Posterior cingulate gyrus (tissue), 11 donors: ENCODE measurements around the gene KCNA10.

Experiments used
- DNase-seq, 10 donors: peaks; one replicate each; pipeline versions ENCODE4 v3.0.0 to v3.0.0-alpha.2; 2020 to 2021; ENCODE audit warnings: mixed read lengths in 3 of 10
- intact Hi-C: fragments of 100-400 bp; cut with DNase I; formaldehyde crosslinking; loops from one replicate; pipeline ENCODE4 v1.15.1; 2023

KCNA10 gene

GRCh38 chr1:110503471-110503870, 15.5 kb downstream of the KCNA10 start:
- DNase-seq, result peak in 1 of 10 donors; percentile 72
- intact Hi-C loops, result no loop called here

DNA sequence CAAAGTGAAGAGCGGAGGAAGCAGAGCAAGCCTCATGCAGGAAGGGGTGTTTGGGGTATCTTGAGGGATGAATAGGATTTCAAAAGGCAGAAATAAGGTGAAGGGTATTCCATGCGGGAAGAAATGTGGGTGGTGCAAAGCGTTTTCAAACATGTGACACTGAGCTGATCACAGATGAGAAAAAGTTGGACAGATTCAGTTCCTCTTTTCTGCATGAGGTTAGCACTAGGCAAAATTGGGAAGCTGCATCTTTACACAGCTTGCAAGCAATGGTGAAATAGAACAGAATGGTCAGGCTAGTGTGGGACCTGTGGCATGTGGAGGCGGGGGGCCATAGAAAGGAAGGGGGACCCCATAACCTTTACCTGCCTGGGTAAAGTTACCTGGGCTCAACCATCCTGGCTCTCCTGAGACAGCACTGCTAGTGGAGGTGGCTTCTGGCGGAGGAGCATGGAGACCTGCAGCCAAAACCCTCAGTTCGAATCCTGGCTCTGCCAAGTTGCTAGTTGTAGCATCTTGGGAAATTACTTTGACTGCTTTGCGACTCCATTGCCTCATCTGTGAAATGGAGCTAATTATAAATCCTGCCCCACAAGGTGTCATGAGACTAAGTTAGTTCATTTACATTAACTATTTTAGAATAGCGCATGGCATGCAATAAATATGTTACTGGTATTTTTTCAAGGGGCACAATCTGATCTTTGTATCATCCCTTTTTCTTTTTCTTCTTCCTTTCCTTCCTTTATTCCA, 16.4 kb downstream of the KCNA10 start:
- intact Hi-C loops, result no loop called here
- DNase-seq, result peak in 3 of 10 donors; percentile 8 to 33 (median 28)

DNA sequence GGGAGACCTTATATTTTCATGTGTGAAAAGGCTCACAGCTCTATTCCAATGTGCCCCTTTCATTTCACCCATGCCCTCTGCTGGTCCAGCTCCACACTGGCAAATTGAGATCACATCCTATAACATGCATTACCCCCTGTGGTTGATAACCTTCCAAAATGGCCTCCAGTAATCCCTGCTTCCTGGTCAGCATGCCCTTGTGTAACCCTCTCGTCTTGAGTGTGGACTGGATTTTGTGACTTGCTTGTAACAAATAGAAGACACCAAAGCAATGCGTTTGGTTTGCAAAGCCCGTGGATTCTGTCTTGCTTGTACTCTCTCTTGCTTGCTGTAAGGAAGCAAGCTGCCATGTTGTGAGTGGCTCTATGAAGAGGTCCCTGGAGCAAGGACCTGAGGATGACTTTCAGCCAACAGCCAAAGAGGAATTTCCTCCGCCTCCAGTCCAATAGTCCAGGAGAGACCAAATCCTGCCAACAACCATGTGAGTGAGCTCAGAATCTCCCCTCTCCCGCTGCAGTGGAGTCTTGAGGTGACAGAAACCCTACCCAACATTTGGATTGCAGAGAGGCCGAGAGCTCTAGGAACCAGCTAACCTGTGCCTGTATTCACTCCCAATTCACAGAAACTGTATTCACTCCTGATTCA, 17.4 kb downstream of the KCNA10 start:
- intact Hi-C loops, result no loop called here

DNA sequence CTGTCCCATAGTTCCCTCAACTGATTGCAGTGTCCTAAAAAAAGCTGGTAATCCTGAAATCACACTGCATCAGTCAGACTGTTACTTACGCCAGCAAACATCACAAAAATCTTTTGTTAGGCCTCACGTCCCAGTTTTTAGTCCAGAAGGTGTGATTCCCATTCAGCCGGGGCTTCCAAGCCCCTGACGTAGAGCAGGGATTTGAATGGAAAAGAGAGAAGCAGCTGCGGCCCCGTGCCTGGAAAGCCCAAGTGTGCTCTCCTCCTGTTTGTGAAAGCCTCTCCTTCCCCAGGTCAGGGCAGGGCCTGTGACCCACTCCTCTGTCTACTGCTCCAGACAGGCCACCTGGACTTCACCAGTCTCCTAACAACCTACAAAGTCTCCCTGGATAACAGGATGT, 20.7 kb downstream of the KCNA10 start:
- peak in 2 of 10 donors; percentile 55 to 71 for DNase-seq
- intact Hi-C loops, result loop anchor here (5.0 kb wide), 1 partner anchor 291 kb away; no protein-coding TSS in a partner anchor

More for the DNA sequence above, 17.4 kb downstream of the KCNA10 start:
- DNase-seq, result no peak

DNA sequence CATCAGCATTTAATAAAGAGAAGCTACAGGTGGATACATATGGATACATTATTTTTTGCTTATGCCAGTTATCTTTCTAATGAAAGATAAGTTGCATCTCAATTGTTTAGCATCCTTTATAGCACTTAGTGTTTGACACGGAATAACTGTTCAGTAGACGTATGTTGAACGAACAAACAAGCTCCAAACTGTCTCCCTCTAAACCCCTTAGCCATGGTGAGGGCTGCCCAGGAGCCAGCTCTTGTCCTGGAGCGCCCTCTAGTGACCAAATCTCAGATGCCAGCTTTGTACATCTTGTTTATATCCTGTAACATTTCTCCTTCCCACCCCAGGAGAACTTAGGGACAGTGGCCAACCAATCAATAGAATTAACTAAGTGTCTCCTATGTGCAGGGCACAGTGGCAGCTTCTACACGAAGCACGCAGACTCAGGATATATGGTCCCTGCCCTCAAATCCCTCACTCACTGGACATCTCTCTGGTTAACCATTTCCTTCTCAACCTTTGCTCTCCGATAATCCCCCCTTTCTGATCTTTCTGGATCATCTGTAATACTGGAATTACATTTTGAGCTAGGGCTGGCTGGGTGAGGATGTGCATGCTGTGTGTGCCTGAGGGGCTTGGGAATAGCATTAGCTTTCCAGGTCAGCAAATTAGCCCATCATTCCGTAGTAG, 22.9 kb downstream of the KCNA10 start:
- intact Hi-C loops, result loop anchor here (5.0 kb wide), 1 partner anchor 289 kb away; no protein-coding TSS in a partner anchor
- peak in 9 of 10 donors; percentile 55 to 96 (median 83) for DNase-seq

GRCh38 chr1:110494522-110495406, 24.2 kb downstream of the KCNA10 start:
- intact Hi-C loops, result loop anchor here (5.0 kb wide), 1 partner anchor 287 kb away; no protein-coding TSS in a partner anchor
- peak in 4 of 10 donors; percentile 27 to 79 (median 48) for DNase-seq

DNA sequence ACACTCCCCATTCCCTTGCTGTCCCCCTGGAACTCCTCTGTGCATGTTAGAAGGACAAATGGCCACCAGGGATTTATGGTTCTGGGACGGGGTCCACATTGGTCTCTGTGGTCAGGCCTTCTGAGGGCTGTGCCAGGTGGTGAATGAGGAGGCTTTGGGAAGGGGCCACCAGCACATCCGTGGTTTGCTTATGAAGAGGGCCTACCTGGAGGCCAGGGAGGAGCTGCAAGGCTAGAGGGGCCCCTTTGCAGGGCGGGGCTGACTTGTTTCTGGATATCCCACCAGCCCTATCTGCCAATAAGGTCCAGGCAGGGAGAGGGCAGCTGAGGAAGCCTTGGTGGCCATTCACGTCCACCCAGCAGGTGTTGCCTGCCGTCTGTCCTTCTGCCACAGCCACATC, 24.9 kb downstream of the KCNA10 start:
- intact Hi-C loops, result no loop called here

DNA sequence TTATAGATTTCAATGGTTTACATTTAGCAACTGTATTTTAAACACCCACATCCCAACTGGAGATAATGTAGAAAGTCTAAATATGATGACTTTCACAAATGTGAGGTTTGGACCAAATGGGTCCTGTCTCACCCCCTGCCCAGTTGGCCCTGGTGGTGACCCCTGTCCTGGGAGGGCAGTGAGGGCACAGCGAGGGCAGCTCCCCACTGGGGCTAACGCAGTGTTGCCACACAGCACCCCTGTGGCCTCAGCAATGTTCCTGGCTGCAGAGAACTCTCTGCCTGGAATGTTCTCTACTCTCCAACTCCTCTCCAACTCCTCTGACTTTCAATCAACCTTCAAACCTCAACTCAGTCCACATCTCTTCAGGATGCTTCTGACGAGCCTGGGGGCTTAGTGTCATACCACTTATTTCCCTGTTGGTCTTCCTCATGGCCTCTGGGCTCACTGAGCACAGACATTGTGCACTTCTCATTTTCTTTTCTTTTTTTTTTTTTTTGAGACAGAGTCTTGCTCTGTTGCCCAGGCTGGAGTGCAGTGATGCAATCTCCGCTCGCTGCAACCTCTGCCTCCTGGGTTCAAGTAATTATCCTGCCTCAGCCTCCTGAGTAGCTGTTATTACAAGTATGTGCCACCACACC, 25.8 kb downstream of the KCNA10 start:
- intact Hi-C loops, result no loop called here
- peak in 1 of 10 donors; percentile 63 for DNase-seq

More for the DNA sequence above, 24.9 kb downstream of the KCNA10 start:
- DNase-seq, result peak in 2 of 10 donors; percentile 52 to 80

DNA sequence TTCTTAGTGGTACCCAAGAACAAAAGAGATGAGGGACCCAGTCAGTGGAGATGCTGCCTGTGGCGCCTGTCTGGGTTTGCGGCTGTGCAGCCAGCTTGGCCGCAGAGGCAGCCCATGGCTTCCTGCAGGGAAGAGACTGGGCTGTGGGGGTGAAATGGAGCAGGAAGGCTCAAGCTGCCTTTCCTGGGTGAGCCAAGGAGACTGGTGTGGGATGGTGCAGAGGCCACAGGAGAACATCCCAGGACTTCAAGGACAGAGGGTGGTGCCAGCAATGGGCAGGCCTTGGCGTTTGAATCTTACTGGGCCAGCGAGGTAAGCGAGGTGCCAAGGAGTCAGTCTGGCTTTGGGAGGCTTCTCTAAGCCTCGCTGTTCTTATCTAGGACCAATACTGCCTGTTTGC, 26.4 kb downstream of the KCNA10 start:
- intact Hi-C loops, result no loop called here

DNA sequence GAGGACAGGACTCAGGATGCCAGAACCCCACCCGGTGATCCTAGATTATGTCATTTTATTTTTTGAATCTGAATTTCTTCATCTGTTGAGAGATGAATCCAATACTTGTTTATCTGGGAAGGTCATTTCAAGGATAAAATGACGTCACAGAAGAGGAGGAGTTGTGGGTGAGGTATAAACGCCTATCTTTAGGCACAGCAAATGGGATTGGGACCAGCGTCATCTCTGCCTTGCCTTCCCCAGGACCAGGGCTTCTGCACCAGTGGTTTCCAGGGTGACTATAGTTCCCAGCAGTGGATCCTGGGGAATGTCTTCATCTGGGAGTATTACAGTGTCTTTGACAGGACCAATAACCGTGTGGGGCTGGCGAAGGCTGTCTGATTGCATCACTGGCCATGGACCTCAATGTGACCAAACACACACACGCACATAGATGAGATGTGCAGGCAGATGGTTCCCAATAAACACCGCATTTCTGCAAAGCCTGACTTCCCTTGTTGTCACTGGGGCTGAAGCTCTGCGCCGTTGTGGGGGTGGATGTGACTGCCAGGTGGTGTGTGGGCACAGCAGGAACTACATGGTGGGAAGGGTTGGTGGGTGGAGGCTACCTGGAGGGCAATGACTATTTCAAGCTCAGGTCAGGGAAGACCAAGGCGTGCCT, 28.1 kb downstream of the KCNA10 start:
- DNase-seq, result peak in 8 of 10 donors; percentile 22 to 93 (median 54)

More for the DNA sequence above, 26.4 kb downstream of the KCNA10 start:
- peak in 2 of 10 donors; percentile 77 to 80 for DNase-seq

GRCh38 chr1:110489973-110490542, 28.9 kb downstream of the KCNA10 start:
- intact Hi-C loops, result no loop called here
- DNase-seq, result peak in 1 of 10 donors; percentile 55

More for the DNA sequence above, 28.1 kb downstream of the KCNA10 start:
- intact Hi-C loops, result no loop called here

DNA sequence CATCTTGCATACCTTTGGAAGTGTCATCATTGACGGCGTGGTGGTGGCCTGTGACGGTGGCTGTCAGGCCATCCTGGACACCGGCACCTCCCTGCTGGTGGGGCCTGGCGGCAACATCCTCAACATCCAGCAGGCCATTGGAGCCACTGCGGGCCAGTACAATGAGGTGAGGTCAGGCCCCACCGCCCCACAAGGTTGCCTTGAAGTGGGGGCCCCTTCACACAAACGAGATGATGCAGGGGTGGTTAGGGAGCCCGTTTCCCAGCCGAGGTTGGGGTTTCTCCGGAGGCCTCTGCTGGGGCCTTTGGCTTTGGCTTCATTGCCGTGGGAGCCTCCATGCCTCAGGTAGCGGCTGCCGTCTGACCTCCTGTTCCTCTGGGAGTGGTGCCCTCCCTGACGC, 29.6 kb downstream of the KCNA10 start:
- DNase-seq, result peak in 1 of 10 donors; percentile 79
- intact Hi-C loops, result no loop called here

GRCh38 chr1:110488867-110489266, 30.1 kb downstream of the KCNA10 start:
- intact Hi-C loops, result no loop called here

DNA sequence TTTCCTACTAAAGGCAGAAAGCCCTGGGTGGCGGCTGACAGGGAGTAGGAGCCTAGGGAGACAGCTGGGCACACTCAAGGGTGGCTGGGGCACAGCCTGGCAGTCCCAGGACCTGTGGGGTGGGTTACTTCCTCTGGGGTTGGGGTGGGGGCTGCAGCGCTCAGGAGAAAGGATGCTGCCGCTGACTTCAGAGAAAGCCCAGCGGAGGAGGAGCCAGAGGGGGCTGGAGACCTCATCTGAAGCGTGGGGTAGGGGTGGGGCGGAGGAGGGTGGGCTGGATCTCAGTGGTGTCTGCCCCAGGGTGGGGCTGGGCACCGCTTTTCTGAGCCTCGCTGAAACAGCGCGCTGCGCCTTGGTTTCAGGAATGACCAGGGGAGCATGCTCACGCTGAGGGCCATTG, 30.8 kb downstream of the KCNA10 start:
- intact Hi-C loops, result no loop called here
- DNase-seq, result peak in 1 of 10 donors; percentile 63

More at GRCh38 chr1:110488867-110489266, 30.1 kb downstream of the KCNA10 start:
- no peak for DNase-seq

- intact Hi-C loops, result no loop called here
- peak in 1 of 10 donors; percentile 44 for DNase-seq
Measured at GRCh38 chr1:110487726-110488125, 31.2 kb downstream of the KCNA10 start.

- intact Hi-C loops, result no loop called here
- DNase-seq, result peak in 1 of 10 donors; percentile 77
Measured at GRCh38 chr1:110485725-110486124, 33.2 kb downstream of the KCNA10 start.

DNA sequence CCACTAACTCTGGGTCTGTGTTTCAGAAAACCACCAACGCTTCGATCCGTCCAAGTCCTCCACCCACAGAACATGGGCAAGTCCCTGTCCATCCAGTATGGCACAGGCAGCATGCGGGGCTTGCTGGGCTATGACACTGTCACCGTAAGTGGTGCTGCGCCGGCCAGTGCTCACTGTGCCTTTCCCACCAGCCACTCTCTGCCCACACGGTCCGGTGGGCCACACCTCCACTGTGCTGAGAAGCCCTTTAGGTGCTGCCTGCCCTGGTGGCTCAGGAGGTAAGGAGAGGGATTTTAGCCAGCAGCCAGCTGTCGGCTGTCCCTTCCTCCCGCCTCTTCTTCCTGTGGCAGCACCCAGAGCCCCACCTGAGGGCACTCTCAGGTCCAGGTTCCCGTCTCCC, 34.2 kb downstream of the KCNA10 start:
- intact Hi-C loops, result no loop called here
- peak in 1 of 10 donors; percentile 77 for DNase-seq

GRCh38 chr1:110483308-110483685, 35.7 kb downstream of the KCNA10 start:
- intact Hi-C loops, result no loop called here
- peak in 5 of 10 donors; percentile 21 to 87 (median 48) for DNase-seq
